IPS-18a (cell line): ENCODE measurements around the gene FUT6.
"Not testable (repeated sequence)": the region's sequence is repeated elsewhere in the genome, so short reads cannot be mapped to it uniquely, and the experiment has no call there.

Source experiments
- H3K27ac ChIP-seq: one replicate; pipeline ENCODE4 v1.5.1; 2013; ENCODE audit warnings: low read length
- H3K27me3 ChIP-seq: one replicate; pipeline ENCODE4 v1.6.1; 2013; ENCODE audit warnings: mild to moderate bottlenecking, low read length; ENCODE audit not compliant: control insufficient read depth, insufficient read depth
- H3K36me3 ChIP-seq: one replicate; pipeline ENCODE4 v1.6.1; 2013; ENCODE audit warnings: low read depth, low read length; ENCODE audit not compliant: control insufficient read depth
- H3K4me1 ChIP-seq: one replicate; pipeline ENCODE4 v1.6.1; 2013; ENCODE audit warnings: low read depth, low read length; ENCODE audit not compliant: control insufficient read depth
- H3K4me3 ChIP-seq: one replicate; pipeline ENCODE4 v1.5.1; 2013; ENCODE audit warnings: low read length
- H3K9ac ChIP-seq: one replicate; pipeline ENCODE4 v1.6.1; 2013; ENCODE audit warnings: mild to moderate bottlenecking, low read length, moderate library complexity
- H3K9me3 ChIP-seq: one replicate; pipeline ENCODE4 v1.6.1; 2013; ENCODE audit warnings: low read depth, low read length; ENCODE audit not compliant: control insufficient read depth

FUT6 gene

GRCh38 chr19:5786593-5787408 lies 52.7 kb downstream of the FUT6 start:
- H3K4me3 ChIP-seq = no peak overlapping the region
- no peaks in the 10 kb centered on the region for H3K27me3 ChIP-seq
- peaks cover 39% of the 10 kb centered on the region for H3K36me3 ChIP-seq
- H3K27ac ChIP-seq = no peak overlapping the region
- no peaks in the 10 kb centered on the region for H3K4me1 ChIP-seq
- no peak overlapping the region for H3K9ac ChIP-seq
- no peaks in the 10 kb centered on the region for H3K9me3 ChIP-seq

DNA sequence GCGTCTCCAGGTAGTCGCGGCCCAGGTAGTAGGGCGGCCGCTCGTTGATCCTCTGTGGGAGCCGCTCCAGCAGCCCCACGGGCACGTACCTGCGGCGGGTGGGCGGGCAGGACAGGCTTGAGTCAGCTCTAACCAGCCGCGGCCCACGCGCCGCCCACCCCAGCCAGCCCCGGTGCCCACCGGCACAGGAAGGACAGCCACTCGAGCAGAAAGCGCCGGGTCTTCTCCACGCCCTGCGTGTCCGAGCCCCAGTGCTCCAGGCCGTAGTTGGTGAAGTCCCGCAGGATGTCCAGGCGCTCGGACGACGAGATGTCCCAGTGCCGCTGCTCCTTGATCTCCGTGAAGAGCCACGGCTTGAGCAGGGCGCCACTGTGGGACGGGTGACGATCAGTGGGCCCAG lies 54.1 kb downstream of the FUT6 start:
- no peaks in the 10 kb centered on the region for H3K4me1 ChIP-seq
- H3K27me3 ChIP-seq = no peaks in the 10 kb centered on the region
- H3K27ac ChIP-seq = no peak overlapping the region
- H3K9ac ChIP-seq = no peak overlapping the region
- H3K9me3 ChIP-seq = no peaks in the 10 kb centered on the region
- no peak overlapping the region for H3K4me3 ChIP-seq
- H3K36me3 ChIP-seq = peaks cover 39% of the 10 kb centered on the region

- no peak within 1 kb of the TSS for H3K27ac ChIP-seq
- H3K4me3 ChIP-seq = no peak within 1 kb of the TSS
- peaks cover 38% of the 10 kb centered on the region for H3K36me3 ChIP-seq
- H3K27me3 ChIP-seq = no peaks in the 10 kb centered on the region
- no peaks in the 10 kb centered on the region for H3K4me1 ChIP-seq
- H3K9me3 ChIP-seq = no peaks in the 10 kb centered on the region
- no peak within 1 kb of the TSS for H3K9ac ChIP-seq
Measured at GRCh38 chr19:5784581-5785147, 54.8 kb downstream of the FUT6 start, which contains the start of gene PRR22. Gene PRR22, minus strand, starts transcription at chr19:5784746. Its CDS starts 86 bp downstream, at chr19:5784660.

DNA sequence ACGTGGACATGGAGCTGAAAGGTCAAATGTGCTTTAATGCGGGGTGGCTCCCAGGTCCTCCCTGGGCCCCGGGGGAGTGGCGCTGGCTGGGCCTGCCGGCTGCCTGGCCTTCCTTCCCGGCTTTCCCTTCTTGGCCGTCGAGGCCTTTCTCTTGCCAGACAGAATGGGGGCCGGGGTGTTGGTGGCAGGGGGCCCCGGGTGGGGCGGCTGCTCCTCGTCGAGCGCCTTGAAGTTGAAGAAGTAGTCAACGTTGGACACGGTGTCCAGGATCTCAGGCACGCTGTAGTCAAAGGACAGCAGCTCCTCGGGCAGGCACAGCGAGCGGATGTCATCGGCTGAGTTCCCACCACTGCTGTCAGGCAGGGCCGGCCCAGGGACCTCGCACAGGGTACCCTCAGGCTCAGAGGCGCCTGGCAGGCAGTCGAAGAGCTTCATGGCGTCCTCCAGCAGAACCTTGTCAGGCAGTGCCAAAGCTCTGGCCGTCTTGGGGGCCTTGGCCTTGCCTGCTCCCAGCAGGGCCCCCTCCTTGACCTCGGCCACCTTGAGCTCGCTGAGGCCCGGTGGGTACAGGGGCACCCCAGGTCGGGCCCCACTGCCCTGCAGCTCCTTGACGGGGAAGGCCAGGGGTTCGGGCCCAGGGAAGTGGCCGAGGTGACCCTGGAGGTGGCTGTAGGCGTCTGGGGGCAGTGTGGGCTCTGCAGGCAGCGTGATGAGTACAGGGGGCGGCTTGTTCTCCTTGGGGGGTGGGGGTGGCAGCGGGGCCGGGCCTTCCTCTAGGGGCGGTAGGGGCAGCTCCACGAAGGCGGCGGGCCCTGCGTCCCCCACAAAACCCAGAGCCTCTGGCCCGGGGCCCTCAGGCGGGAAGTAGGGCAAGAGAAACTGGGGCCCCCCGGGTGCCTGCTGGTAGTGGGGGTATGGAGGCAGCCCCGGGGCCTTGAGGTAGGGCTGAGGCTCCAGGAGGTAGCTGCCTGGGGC lies 56.3 kb downstream of the FUT6 start:
- H3K36me3 ChIP-seq = peaks cover 35% of the 10 kb centered on the region
- H3K27me3 ChIP-seq = no peaks in the 10 kb centered on the region
- no peak overlapping the region for H3K9ac ChIP-seq
- no peaks in the 10 kb centered on the region for H3K9me3 ChIP-seq
- H3K27ac ChIP-seq = no peak overlapping the region
- H3K4me3 ChIP-seq = no peak overlapping the region
- no peaks in the 10 kb centered on the region for H3K4me1 ChIP-seq

DNA sequence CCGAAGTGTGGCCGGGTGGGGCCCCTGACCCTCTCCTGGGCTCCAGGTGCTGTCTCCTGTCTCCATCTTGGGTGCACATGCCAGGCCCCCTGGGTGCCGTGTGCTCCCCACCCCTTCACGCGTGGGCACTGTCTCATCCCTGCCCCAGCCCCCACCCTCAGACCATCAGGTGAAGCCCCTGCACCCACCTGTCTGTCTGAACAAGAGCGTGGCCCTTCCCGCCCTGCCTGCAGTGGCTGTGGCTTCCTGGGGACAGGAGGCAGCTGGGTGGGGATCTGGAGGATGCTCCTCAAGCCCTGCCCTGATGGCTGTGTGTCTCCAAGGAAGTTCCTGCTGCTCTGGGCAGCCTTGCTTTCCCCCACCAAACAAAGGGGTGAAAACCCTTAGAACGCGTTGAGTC lies 57.2 kb downstream of the FUT6 start:
- Histone ChIP-seq H3K9me3 (no peaks in the 10 kb centered on the region), H3K27ac (no peak overlapping the region), H3K4me1 (no peaks in the 10 kb centered on the region), H3K36me3 (peaks cover 26% of the 10 kb centered on the region), H3K27me3 (no peaks in the 10 kb centered on the region), H3K9ac (no peak overlapping the region), H3K4me3 (no peak overlapping the region)

DNA sequence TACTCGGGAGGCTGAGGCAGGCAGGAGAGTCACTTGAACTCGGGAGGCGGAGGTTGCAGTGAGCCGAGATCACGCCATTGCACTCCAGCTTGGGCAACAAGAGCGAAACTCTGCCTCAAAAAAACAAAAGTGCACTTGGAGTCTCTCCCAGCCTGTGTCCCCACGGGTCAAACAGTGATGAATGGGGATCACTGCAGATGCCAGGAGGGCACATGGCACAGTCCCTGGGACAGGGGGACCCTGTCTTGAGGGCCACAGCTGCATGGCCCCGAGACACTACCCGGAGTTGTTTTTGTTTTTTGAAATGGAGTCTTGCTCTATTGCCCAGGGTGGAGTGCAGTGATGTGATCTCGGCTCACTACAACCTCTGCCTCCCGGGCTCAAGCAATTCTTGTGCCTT lies 58.6 kb downstream of the FUT6 start:
- not testable (repeated sequence) for H3K27me3 ChIP-seq, H3K9me3 ChIP-seq, H3K27ac ChIP-seq, H3K4me3 ChIP-seq, H3K4me1 ChIP-seq, H3K9ac ChIP-seq
- H3K36me3 ChIP-seq = peaks cover 15% of the 10 kb centered on the region
